HepG2 (cell line): ENCODE measurements around the gene SETD2. TPM values are rescaled to one million over a fixed set of nuclear protein-coding genes. Genes with fewer than 3 reads are reported as not detected.

Source experiments
- BRD4 ChIP-seq: sonication (generic); formaldehyde crosslinking; IDR thresholded peaks from 2 replicates; pipeline ENCODE4 v1.4.0; 2020; ENCODE audit warnings: missing genetic modification reagents
- CENPBD1 ChIP-seq: sonication (generic); formaldehyde crosslinking; IDR thresholded peaks from 2 replicates; pipeline ENCODE4 v1.8.0; 2022; ENCODE audit warnings: missing genetic modification reagents, low read depth, mild to moderate bottlenecking, borderline replicate concordance
- E2F2 ChIP-seq: sonication (generic); formaldehyde crosslinking; IDR thresholded peaks from 2 replicates; pipeline ENCODE4 v1.4.0; 2020; ENCODE audit warnings: missing genetic modification reagents, borderline replicate concordance
- EED ChIP-seq: sonication (generic); formaldehyde crosslinking; IDR thresholded peaks from 2 replicates; pipeline ENCODE4 v1.5.0; 2020; ENCODE audit warnings: mild to moderate bottlenecking, missing genetic modification reagents
- NFAT5 ChIP-seq: sonication (generic); formaldehyde crosslinking; IDR thresholded peaks from 2 replicates; pipeline ENCODE4 v1.4.0; 2020; ENCODE audit warnings: missing genetic modification reagents
- PITX1 ChIP-seq: sonication (generic); formaldehyde crosslinking; IDR thresholded peaks from 2 replicates; pipeline ENCODE4 v1.5.1; 2020; ENCODE audit warnings: mild to moderate bottlenecking, missing genetic modification reagents
- SIX1 ChIP-seq: sonication (generic); formaldehyde crosslinking; IDR thresholded peaks from 2 replicates; pipeline ENCODE4 v1.4.0; 2020; ENCODE audit warnings: missing genetic modification reagents, borderline replicate concordance
- SRSF1 ChIP-seq: fragments of 200-400 bp; formaldehyde crosslinking; optimal IDR thresholded peaks from 2 replicates; pipeline ENCODE3; 2017; ENCODE audit warnings: mild to moderate bottlenecking, low read depth, low read length, moderate library complexity
- ZBTB25 ChIP-seq: IDR thresholded peaks from 2 replicates; pipeline ENCODE4 v1.6.1; 2018; ENCODE audit warnings: missing genetic modification reagents
- ZC3H13 ChIP-seq: sonication (generic); formaldehyde crosslinking; IDR thresholded peaks from 2 replicates; pipeline ENCODE4 v1.8.1; 2023; ENCODE audit warnings: mild to moderate bottlenecking, missing genetic modification reagents, moderate library complexity
- ZKSCAN1 ChIP-seq: fragments of 150-350 bp; IDR thresholded peaks from 2 replicates; pipeline ENCODE4 v1.6.1; 2014; ENCODE audit warnings: low read length
- ZMYM3 ChIP-seq: sonication (generic); formaldehyde crosslinking; IDR thresholded peaks from 2 replicates; pipeline ENCODE4 v1.5.1; 2020; ENCODE audit warnings: mild to moderate bottlenecking, missing genetic modification reagents
- ZMYM4 ChIP-seq: sonication (generic); formaldehyde crosslinking; IDR thresholded peaks from 2 replicates; pipeline ENCODE4 v1.8.1; 2023; ENCODE audit warnings: mild to moderate bottlenecking, missing genetic modification reagents
- ZNF160 ChIP-seq: sonication (generic); formaldehyde crosslinking; IDR thresholded peaks from 2 replicates; pipeline ENCODE4 v1.8.0; 2022; ENCODE audit warnings: mild to moderate bottlenecking, inconsistent platforms, missing genetic modification reagents
- ZNF20 ChIP-seq: sonication (generic); formaldehyde crosslinking; IDR thresholded peaks from 2 replicates; pipeline ENCODE4 v1.4.0; 2020; ENCODE audit warnings: mild to moderate bottlenecking, moderate library complexity, missing genetic modification reagents
- ZNF556 ChIP-seq: sonication (generic); formaldehyde crosslinking; IDR thresholded peaks from 2 replicates; pipeline ENCODE4 v1.4.0; 2020; ENCODE audit warnings: mild to moderate bottlenecking, missing genetic modification reagents, borderline replicate concordance
- polyA plus RNA-seq, 8 experiments: library from polyadenylated mRNA; depleted of rRNA in 3 of 8; stranded (reverse) in 7 of 8; unstranded in 1 of 8; fragments of >200 nt; fragmentation: Illumina TruSeq in 4 of 8; extraction: Trizol in 4 of 8; gene quantifications; 2 replicates each; pipeline versions ENCODE4 v1.2.1 to v1.2.3, GENCODE V29; 2011 to 2016; ENCODE audit warnings: low read depth in 4 of 8, missing spikeins in 1 of 8, mixed read lengths in 1 of 8; ENCODE audit not compliant: insufficient read depth in 1 of 8
- total RNA-seq, 5 experiments: library from RNA; depleted of rRNA; stranded (reverse); fragments of >200 nt; fragmentation: Illumina TruSeq; extraction: Trizol; gene quantifications; 2 replicates each; pipeline ENCODE4 v1.2.3, GENCODE V29; 2016; ENCODE audit warnings: low read depth in 1 of 5

The SETD2 gene
- total and polyA plus RNA-seq, 2 of the 13 experiments (the other 11 are each of a cell fraction or from before 2014, with no cell fraction given), result 14.2 to 24.2 TPM

GRCh38 chr3:47163169-47164006 lies 525 bp downstream of the SETD2 start (continued):
- TF ChIP-seq NFAT5 (CRISPR knock-in tag), result peak; percentile 78; the same call in 1 of the 2 replicates
- 0 out of 2 replicates have a peak, but pooled peaks have one; percentile 73 for TF ChIP-seq CENPBD1 (CRISPR knock-in tag)
- 0 out of 2 replicates have a peak, but pooled peaks have one; percentile 18 for TF ChIP-seq ZMYM3 (CRISPR knock-in tag)
- TF ChIP-seq ZBTB25 (CRISPR knock-in tag), result no peak
- TF ChIP-seq PITX1 (CRISPR knock-in tag), result no peak
- no peak for TF ChIP-seq E2F2 (CRISPR knock-in tag)
- no peak for TF ChIP-seq SRSF1
- TF ChIP-seq ZMYM4, result no peak; the same call in 1 of the 2 replicates
- TF ChIP-seq ZC3H13, result no peak
- no peak; the same call in 1 of the 2 replicates for TF ChIP-seq ZNF556
- TF ChIP-seq EED, result peak; percentile 87
- TF ChIP-seq ZKSCAN1, result no peak
- TF ChIP-seq SIX1, result no peak
- TF ChIP-seq ZNF20 (CRISPR knock-in tag), result no peak
- peak; percentile 26; the same call in 1 of the 2 replicates for TF ChIP-seq BRD4 (CRISPR knock-in tag)
- no peak; the same call in 1 of the 2 replicates for TF ChIP-seq ZNF160 (CRISPR knock-in tag)
